ENCODE data around the gene MAPK8IP1.

Gene MAPK8IP1

DNA sequence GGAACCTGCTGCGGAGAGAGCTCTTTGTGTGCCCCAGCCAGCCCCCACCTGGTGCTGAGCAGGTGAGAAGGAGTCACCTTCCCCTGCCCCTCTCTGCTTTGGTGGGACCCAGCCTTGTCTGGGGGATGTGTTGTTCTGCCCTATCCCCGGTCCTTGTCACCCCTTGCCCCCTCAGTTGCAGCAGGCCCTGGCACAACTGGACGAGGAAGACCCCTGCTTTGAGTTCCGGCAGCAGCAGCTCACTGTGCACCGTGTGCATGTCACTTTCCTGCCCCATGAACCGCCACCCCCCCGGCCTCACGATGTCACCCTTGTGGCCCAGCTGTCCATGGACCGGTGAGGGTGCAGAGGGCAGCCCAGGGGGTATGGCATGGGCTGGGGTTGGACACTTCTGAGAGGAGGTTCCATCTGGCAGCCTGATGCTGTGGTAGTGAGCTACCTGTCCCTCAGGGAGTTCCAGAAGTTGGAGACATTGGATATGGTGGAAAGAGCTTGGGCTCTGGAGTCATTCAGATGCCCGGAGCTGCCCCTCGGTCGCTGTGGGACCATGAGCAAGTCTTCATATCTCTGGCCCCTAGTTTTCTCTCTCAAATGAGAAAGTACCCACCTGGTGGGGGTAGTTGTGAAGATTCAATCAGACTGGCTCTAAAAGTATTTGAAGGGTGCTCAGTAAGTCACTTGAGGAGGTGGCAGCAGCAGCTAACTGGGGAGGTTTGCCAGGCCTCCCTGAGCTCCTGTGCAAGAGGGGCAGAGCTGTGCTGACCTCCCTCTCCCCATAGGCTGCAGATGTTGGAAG lies 41.3 kb downstream of the MAPK8IP1 start:
- no peak for DNase-seq (ENCODE audit: low spot score)

DNA sequence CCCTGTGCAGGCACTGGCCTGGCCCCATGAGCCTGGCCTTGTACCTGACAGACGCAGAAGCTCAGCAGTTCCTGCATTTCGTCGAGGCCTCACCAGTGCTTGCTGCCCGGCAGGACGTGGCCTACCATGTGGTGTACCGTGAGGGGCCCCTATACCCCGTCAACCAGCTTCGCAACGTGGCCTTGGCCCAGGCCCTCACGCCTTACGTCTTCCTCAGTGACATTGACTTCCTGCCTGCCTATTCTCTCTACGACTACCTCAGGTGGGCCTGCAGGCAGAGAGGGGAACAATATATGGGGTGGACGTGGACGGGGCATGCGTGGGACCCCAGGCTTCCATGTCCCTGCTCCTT lies 41.9 kb downstream of the MAPK8IP1 start:
- DNase-seq (ENCODE audit: low spot score), result no peak

DNA sequence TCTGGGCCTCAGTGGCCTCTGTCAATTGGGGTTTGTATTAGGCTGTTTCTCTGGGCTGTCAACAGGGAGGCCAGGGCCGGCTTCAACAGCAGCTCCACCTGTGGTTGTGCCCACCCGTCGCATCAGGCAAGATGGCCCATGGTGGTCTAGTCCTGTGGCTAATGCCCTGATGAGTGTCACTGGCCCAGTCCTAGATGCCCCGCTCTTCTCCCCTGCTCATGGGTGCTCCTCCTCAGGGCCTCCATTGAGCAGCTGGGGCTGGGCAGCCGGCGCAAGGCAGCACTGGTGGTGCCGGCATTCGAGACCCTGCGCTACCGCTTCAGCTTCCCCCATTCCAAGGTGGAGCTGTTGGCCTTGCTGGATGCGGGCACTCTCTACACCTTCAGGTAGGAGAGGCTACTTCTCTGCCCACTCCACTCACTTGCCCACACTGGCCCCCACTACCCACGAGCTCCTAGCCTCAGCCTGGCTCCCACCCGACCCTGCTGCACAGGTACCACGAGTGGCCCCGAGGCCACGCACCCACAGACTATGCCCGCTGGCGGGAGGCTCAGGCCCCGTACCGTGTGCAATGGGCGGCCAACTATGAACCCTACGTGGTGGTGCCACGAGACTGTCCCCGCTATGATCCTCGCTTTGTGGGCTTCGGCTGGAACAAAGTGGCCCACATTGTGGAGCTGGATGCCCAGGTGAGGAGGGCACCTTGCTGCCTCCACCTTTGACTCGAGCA lies 42.4 kb downstream of the MAPK8IP1 start:
- DNase-seq (ENCODE audit: low spot score), result no peak

DNA sequence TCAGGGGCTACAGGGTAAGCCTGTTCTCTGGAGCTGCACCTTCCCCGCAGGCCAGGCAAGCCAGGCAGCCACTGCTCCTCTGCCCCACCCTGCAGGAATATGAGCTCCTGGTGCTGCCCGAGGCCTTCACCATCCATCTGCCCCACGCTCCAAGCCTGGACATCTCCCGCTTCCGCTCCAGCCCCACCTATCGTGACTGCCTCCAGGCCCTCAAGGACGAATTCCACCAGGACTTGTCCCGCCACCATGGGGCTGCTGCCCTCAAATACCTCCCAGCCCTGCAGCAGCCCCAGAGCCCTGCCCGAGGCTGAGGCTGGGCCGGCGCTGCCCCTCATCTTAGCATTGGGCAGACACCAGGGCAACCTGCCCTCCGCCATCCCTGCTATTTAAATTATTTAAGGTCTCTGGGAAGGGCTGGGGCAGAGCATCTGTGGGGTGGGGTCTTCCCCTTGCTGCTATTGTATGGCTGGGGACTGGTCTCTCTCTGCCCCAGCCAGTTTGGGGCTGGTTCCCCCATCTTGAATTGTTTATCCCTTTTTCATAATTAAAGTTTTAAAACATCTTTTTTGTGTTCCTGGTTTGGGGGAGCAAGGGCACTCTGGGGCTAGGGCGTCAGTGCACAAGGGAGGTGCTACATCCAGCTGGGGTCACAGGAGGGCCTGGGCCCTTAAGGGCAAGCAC lies 43.2 kb downstream of the MAPK8IP1 start:
- no peak for DNase-seq (ENCODE audit: low spot score)

DNA sequence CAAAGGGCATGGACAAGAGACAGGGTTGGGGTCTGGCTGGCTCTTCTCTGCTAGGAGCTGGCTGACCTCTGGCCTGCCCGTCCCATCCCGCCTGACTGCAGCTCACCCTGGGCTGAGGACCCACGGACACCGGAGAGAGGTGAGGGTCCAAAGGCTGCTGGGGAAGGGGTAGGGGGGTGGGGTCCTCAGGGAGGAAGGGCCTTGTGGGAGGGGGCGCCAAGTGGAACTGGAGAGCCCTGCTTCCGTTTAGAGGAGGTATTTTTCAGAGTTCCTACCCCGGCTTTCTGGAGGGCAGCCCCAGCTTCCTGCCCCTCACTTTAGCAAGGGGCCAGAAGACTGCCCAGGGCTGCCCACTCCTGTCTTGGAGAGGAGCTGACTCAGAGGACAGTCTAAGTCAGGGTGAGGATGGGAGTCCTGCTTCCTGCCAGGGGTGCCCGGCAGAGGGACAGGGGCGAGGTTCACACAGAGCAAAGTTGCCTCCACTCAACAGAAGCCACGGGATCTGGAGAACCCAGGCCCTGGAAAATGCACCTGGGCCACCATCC lies 44.1 kb downstream of the MAPK8IP1 start:
- DNase-seq (ENCODE audit: low spot score), result no peak

DNA sequence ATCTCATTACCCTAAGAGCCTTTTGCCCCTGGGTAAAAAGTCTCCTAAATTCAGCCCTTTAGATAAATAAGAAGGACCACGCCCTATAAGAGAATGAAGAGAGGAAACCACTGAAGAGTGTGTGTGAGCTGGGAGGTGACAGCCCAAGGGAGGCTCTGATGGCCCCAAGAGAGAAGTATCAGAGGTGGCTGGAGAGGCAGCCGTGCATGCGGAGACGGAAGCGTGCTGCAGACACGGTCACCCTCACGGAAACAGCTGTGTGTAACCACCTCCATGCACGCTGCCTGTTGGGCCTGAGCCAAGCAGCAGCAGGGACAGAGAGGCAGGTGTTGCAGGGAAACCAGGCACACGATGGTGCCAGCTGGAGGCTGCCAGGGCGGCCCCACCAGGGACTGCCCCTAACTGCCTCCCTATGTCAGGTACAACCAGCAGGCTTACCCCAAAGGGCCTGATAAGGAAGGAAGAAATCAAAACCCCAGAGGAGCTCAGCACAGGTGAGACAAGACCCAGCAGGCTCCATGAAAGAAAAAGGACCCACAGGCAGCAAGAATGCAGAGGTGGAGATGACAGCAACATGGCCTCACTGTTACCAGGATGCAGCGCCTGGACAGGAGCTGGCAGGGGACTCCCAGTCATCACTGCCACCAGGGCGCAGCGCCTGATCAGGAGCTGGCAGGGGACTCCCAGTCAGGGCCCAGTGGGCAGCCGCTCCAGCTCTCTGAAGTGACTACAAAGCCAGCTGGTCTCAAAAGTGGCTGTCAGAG lies 44.8 kb downstream of the MAPK8IP1 start:
- DNase-seq (ENCODE audit: low spot score), result no peak

DNA sequence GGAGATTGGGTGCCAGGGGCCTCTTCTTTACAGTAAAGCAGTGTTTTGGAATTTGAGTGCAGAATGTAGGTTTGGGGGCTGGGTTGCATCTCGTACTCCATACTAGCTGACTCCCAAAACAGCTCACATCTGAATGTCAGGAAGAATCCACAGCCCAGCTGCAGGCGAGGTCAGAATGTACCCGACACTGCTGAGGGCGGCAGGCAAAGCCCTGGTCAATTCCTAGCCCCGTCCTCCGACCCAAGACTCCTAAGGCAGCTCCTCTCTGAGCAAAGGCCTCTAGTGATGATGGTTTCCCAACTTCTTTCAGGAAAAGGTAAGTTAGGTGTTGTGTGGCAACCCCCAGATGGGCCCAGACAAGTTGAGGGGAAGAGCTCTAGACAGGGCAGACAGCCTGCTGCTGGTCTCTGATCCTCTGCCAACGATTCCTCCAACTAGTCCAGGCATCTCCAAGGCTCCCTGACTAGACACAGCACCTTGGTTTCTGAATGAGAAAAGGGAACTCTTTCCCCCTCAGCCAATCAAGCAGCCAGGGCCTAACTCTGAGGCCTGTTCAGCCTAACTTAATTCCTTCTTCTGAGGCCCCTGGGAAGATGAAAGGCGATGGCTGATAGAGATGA lies 45.6 kb downstream of the MAPK8IP1 start:
- DNase-seq (ENCODE audit: low spot score), result no peak

DNA sequence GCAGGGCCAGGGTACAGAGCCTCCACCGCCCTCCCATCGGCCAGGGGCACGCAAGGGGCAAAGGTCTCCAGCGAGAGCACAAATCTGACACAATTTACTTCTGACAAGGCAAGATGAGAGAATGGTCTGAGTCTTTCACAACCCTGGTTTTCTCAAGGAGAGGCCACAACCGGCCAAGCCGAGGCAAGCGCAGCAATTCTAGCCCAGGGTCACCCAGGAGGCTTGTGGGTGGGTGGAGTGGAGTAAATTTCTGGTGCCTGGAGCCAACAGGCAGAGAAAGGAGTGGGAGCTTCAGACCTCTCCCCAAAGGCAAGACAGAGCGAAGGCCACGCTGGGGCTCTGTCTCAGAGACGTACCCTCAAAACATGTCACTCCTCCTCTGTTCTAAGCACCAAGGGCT lies 46.3 kb downstream of the MAPK8IP1 start:
- no peak for DNase-seq (ENCODE audit: low spot score)

DNA sequence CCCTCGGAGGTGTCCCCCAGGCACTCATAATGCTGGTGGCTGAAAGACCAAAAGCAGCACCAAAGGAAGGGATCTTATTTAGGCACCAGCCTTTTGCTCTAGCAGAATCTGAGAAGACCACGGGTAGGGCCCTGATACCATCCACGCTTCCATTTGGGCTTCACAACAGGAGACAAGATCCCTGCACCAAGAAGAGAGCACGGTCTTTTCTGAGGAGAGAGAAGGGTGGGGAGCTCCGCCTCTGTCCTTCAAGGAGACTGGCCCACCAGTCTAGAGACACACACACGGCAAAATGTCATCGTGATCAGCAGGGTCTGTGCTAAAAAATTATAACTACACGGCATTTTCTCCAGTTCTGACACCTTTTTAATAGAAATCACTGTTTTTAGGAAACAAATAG lies 46.8 kb downstream of the MAPK8IP1 start:
- no peak for DNase-seq (ENCODE audit: low spot score)

DNA sequence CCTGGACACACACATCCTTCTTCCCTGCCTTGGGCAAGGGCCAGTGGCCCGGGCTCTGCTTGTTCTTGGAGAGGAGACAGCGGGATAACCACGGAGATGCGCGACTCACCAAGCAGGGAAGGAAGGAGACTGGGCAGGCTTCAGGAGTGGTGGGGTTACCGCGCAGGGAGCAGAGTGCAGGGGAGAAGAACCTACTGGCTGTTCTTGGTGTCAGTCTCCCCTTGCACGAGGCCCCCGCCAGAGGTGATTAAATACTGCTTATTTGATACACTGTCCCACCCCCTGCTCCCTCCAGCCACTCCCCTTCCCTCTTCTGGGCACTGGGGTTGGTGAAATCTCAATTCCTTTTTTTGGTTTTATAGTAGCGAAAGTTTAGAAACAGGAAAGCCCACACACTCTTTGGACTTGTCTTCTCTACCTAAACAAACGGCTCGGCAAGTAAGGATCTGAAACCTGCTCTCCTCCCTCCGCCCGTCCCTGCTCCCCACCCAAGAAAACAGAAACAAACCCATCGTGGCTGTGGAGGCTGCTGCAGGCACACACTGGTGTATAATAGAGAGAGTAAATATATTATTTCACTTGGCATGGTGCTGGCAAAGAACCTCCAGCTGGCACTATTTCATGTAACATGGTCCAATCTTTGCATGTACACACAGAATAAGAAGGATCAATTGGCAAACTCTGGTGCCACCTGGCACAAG lies 47.8 kb downstream of the MAPK8IP1 start:
- no peak for DNase-seq (ENCODE audit: low spot score)

DNA sequence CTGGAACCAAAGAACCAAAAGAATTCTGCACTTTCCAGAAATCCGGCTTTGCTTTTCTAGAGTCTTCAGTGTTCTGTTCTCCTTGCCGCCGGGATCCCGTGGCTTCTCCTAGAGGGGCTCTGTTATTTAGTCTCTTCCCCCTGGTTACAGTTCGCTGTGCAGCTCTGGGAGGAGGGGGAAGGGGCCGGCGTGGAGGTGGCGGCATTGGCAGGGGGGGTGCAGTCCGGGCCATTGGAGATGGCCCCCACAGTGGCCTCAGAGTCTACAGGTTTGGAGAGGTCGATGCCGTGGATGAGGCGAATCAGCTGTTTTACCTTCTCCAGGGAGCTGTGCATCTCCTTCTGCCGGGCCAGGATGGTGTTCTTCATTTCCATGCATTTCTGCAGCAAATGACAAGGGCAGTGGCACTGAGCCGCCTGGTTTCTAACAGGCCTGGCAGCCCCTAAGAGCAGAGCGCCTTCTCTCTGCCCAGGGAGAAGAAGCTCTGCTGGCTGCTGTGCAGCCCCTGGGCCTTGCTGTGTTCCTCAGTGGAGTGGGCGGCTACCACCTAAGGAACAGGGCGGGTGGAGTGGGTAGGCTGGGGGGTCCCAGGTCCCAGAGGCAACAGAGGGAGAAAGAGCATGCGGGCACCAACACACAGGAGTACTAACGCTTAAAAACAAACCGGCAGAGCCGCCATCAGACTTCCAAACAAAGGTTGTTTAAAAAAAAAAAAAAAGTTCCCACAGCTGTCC lies 48.6 kb downstream of the MAPK8IP1 start:
- no peak for DNase-seq (ENCODE audit: low spot score)

DNA sequence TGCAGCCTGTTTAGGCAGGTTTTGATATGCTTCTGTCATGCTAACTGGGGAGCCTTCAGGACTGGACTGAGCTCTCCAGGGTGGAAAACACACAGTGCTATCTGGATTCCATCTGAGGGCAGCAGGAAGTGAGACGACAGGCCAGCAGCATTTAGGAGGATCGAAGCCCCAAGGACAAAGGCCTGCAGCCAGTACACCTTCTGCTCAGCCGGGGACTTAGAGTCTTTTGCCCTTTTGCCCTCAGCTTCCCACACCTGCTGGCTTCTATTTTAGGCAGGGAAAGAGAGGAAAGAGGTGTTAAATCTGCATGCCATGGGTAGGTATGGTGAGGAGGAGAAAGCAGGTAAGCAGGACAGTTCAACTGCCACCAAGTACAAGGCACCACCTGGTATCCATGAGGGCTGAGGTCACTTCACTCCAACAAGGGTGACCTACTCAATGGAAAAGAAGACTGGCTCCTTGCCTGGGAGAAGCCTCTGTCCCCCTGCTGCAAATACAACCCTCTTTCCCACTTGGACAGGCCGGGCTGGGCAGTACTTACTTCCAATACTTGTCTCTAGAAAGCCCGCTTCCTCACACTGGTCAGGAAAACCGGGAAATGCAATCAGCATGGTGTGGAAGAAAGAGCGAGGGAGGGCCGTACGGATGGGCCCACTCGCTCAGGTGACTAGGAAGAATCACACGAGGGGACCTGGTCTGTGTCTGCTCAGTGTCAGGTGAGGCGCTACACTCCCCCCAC lies 49.3 kb downstream of the MAPK8IP1 start:
- DNase-seq (ENCODE audit: low spot score), result no peak

DNA sequence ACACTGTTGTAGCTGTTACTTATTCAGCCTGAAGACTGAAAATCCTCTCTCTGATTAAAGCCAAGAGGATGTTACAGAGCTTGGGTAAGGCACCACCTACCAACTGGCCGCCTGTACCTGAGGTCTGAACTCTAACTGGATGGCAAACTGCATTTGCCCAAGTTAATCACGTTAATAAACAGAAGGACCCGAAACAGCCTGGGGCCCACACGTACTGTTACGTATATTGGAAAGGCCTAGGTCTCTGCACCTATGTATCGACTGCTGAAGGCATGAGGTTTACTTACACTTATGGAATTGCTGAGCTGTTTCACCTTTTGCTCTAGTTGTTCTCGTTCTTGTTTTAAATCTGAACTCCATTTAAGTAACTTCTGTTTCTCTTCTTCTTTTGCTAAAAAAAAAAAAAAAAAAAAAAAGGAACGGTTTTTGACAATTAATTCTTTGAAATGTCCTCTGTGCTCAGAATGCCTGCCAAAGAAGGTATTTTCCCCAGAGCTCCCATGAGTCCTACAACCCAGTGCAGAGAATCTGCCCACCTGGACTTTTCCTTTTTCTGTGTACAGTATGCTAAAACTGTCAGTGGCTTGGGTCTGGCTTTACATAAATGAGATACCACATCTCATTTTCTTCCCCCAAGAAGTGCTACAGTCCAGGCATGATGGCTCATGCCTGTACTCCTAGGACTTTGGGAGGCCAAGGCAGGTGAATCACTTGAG lies 50.1 kb downstream of the MAPK8IP1 start:
- DNase-seq (ENCODE audit: low spot score), result no peak

DNA sequence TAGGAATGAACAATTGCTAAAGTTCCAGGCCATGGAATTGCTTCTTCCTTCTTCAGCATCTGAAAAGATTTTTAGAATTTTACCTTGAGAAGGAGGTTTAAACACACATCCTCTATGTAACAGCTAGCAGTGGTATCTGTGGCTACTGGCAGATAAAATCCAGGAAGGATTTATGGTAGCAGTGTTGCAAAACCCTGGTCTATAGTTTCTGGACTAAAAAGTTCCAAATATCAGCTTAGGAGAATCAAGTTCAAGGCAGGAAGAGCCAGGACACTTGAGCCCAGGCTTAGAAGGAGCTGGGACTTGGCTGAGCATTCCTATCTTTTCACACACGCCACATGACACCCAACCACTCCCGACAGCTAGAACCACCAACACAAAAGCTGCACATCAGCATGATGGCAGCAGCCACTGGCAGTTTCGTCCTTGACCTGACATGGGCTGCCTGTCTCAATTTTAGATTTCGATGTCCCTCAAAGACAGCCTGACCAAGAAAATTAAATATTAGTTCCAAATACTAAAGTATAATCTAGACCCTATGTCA lies 51.1 kb downstream of the MAPK8IP1 start:
- DNase-seq (ENCODE audit: low spot score), result no peak

DNA sequence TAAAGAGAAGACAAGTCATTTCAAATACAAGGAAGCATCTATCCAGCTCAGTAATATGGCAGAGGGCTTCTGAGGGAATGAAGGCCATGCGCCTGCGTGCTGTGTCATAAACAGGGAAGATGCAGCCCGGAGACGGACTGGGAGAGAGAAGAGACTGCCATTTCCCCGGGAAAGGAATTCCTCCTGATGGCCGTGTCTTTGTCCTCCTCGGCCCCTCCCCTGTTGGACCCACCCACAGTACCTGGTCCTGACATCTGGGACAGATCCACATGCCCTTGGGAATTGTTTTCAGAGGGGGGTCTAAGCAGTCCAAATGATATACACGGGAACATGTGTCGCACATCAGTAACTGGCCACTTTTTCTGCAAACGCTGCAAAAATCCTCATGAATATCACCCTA lies 52.5 kb downstream of the MAPK8IP1 start:
- no peak for DNase-seq (ENCODE audit: low spot score)

DNA sequence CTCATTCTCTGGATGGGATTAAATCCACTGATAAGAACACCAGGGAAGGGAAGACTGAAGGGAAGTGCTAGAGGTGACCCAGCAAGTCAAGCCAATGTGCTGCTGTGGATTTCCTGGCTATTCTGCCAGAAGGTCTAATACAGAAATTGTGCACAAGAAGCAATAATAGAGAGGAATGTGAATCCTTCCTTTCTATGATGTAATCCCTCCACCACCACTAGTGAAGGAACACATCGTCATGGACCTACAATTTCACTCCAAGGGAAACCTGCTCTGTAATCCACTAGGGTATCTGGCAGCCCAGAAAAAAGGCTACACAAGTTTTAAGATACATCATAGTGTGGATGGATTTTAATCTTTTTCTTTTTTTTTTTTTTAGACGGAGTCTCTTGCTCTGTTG lies 54.4 kb downstream of the MAPK8IP1 start:
- DNase-seq (ENCODE audit: low spot score), result no peak

DNA sequence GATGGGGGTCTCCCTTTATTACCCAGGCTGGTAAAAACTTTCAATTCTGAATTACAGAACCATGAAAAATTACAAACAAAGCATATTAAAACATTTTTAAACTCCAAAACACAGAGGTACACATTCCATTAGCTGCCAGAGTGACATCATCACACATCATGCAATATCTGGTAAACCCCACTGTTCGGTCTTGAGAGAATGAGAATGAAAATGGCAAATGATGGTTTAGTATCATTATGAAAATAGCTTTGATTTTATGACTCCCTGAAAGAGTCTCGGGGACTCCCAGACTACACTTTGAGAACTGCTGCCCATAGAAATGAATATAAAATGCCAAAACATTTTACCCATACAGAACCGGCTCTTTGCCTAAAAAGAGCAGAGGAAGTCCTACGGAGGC lies 55.8 kb downstream of the MAPK8IP1 start:
- no peak for DNase-seq (ENCODE audit: low spot score)

DNA sequence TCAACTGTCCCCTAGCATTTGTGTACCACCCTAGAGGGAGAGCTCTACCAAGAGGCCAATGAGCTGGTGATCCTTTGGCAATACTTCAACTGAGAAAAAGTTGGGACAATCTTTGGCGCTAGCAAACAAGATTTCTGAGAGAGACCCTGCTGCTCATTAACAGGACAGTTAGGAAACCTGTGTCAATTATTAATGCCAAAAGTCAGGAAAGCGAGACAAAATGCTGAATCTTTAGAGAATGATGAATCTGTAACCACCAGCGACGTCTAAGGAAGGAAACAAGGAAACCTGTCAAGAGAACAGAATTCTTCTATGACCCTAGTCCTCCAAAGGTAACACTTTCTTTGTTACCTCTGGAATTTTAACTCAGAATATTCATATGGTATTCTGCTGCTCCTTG lies 56.9 kb downstream of the MAPK8IP1 start:
- DNase-seq (ENCODE audit: low spot score), result no peak

All from AG08395 (cell line).